WTC11 (cell line): ENCODE data around the gene C6orf120. TPM values are rescaled to one million over a fixed set of nuclear protein-coding genes. Genes with fewer than 3 reads are reported as not detected.

Experiments used
- ATAC-seq: fragments of 200-7000 bp; cut with Tn5 transposase; 2 replicates; pipeline ENCODE4 v1.10.0; 2021; ENCODE audit warnings: mild to moderate bottlenecking, moderate library complexity
- CTCF ChIA-PET: fragments of 300-600 bp; sonication (Branson Sonifier 250); formaldehyde crosslinking; loops from one replicate; lab custom pipeline; 2021; ENCODE audit warnings: antibody characterized with exemption; lab: Charles Lee
- POLR2A ChIA-PET: fragments of 350-600 bp; sonication (Branson Sonifier 250); formaldehyde crosslinking; loops from one replicate; lab custom pipeline; 2021; ENCODE audit warnings: antibody characterized with exemption; lab: Charles Lee
- DNase-seq: peaks from one replicate; pipeline ENCODE4 v3.0.0; 2021; ENCODE audit warnings: low spot score
- H3K27ac Mint-ChIP-seq: 2 replicates; pipeline ENCODE4 v1.8.0; 2021; ENCODE audit warnings: mixed read lengths
- H3K27me3 Mint-ChIP-seq: 2 replicates; pipeline ENCODE4 v1.8.0; 2021; ENCODE audit warnings: low read depth, mild to moderate bottlenecking, moderate library complexity, mixed read lengths
- H3K36me3 Mint-ChIP-seq: 2 replicates; pipeline ENCODE4 v1.8.0; 2021; ENCODE audit warnings: mixed read lengths
- H3K4me1 Mint-ChIP-seq: 2 replicates; pipeline ENCODE4 v1.8.0; 2022; ENCODE audit warnings: mixed read lengths
- H3K4me3 Mint-ChIP-seq: 2 replicates; pipeline ENCODE4 v1.8.0; 2021; ENCODE audit warnings: mild to moderate bottlenecking, moderate library complexity, mixed read lengths
- H3K9me3 Mint-ChIP-seq: 2 replicates; pipeline ENCODE4 v1.8.0; 2021; ENCODE audit warnings: mixed read lengths
- HMGA2 ChIP-seq: fragments of 250-450 bp; sonication (Bioruptor Pico); IDR thresholded peaks from 2 replicates; pipeline ENCODE4 v1.4.0; 2021; ENCODE audit warnings: mild to moderate bottlenecking, moderate library complexity
- NFATC4 ChIP-seq: fragments of 250-450 bp; sonication (Bioruptor Pico); IDR thresholded peaks from 2 replicates; pipeline ENCODE4 v1.9.0; 2021; ENCODE audit warnings: mild to moderate bottlenecking
- NFYB ChIP-seq: sonication (generic); formaldehyde crosslinking; conservative IDR thresholded peaks from 2 replicates; pipeline ENCODE4 v1.8.0; 2022; ENCODE audit warnings: low read depth, missing genetic modification reagents
- PRRX2 ChIP-seq: fragments of 250-450 bp; sonication (Bioruptor Pico); IDR thresholded peaks from 2 replicates; pipeline ENCODE4 v1.8.0; 2021; ENCODE audit warnings: mild to moderate bottlenecking
- SOX15 ChIP-seq: fragments of 250-450 bp; sonication (Bioruptor Pico); IDR thresholded peaks from 2 replicates; pipeline ENCODE4 v1.9.0; 2021; ENCODE audit warnings: mild to moderate bottlenecking
- TCF7 ChIP-seq: sonication (generic); formaldehyde crosslinking; IDR thresholded peaks from 2 replicates; pipeline ENCODE4 v1.8.0; 2022; ENCODE audit warnings: mild to moderate bottlenecking, low read depth, missing genetic modification reagents, moderate library complexity
- ZNF317 ChIP-seq: sonication (generic); formaldehyde crosslinking; IDR thresholded peaks from 2 replicates; pipeline ENCODE4 v1.8.1; 2023; ENCODE audit warnings: low read depth, mild to moderate bottlenecking, moderate library complexity, missing genetic modification reagents, borderline replicate concordance
- ZNF671 ChIP-seq: fragments of 250-450 bp; sonication (Bioruptor Pico); IDR thresholded peaks from 2 replicates; pipeline ENCODE4 v1.8.0; 2021; ENCODE audit warnings: mild to moderate bottlenecking
- total RNA-seq: library from RNA; stranded (reverse); gene quantifications from 3 replicates; pipeline ENCODE4 v1.2.3, GENCODE V29; 2021
- TF ChIP-seq, protein P1 (sequence below): sonication (generic); formaldehyde crosslinking; conservative IDR thresholded peaks from 2 replicates; pipeline ENCODE4 v1.8.1; 2023; ENCODE audit warnings: mild to moderate bottlenecking, low read depth, missing genetic modification reagents, moderate library complexity
- TF ChIP-seq, protein P2 (sequence below): sonication (generic); formaldehyde crosslinking; IDR thresholded peaks from 2 replicates; pipeline ENCODE4 v1.8.0; 2022; ENCODE audit warnings: mild to moderate bottlenecking, missing genetic modification reagents
- TF ChIP-seq, protein P3 (sequence below): sonication (generic); formaldehyde crosslinking; IDR thresholded peaks from 2 replicates; pipeline ENCODE4 v1.8.1; 2023; ENCODE audit warnings: mild to moderate bottlenecking, missing genetic modification reagents, borderline replicate concordance
- TF ChIP-seq, protein P4 (sequence below): fragments of 250-450 bp; sonication (Bioruptor Pico); IDR thresholded peaks from 2 replicates; pipeline ENCODE4 v1.9.0; 2021; ENCODE audit warnings: mild to moderate bottlenecking, borderline replicate concordance
- TF ChIP-seq, protein P5 (sequence below): sonication (generic); formaldehyde crosslinking; IDR thresholded peaks from 2 replicates; pipeline ENCODE4 v1.8.1; 2022; ENCODE audit warnings: low read depth, missing genetic modification reagents, borderline replicate concordance
- TF ChIP-seq, protein P6 (sequence below): sonication (generic); formaldehyde crosslinking; IDR thresholded peaks from 2 replicates; pipeline ENCODE4 v1.8.1; 2023; ENCODE audit warnings: mild to moderate bottlenecking, missing genetic modification reagents
- TF ChIP-seq, protein P7 (sequence below): sonication (generic); formaldehyde crosslinking; IDR thresholded peaks from 2 replicates; pipeline ENCODE4 v1.8.1; 2022; ENCODE audit warnings: low read depth, mild to moderate bottlenecking, moderate library complexity, missing genetic modification reagents, borderline replicate concordance
- TF ChIP-seq, protein P8 (sequence below): fragments of 200-600 bp; IDR thresholded peaks from 2 replicates; pipeline ENCODE4 v1.8.0; 2022; ENCODE audit warnings: antibody characterized with exemption
- TF ChIP-seq, protein P9 (sequence below): sonication (generic); formaldehyde crosslinking; IDR thresholded peaks from 2 replicates; pipeline ENCODE4 v1.8.1; 2023; ENCODE audit warnings: mild to moderate bottlenecking, missing genetic modification reagents, moderate library complexity

C6orf120 gene
- total RNA-seq, 1 experiment from 2014 or later, result 34.5 TPM

DNA sequence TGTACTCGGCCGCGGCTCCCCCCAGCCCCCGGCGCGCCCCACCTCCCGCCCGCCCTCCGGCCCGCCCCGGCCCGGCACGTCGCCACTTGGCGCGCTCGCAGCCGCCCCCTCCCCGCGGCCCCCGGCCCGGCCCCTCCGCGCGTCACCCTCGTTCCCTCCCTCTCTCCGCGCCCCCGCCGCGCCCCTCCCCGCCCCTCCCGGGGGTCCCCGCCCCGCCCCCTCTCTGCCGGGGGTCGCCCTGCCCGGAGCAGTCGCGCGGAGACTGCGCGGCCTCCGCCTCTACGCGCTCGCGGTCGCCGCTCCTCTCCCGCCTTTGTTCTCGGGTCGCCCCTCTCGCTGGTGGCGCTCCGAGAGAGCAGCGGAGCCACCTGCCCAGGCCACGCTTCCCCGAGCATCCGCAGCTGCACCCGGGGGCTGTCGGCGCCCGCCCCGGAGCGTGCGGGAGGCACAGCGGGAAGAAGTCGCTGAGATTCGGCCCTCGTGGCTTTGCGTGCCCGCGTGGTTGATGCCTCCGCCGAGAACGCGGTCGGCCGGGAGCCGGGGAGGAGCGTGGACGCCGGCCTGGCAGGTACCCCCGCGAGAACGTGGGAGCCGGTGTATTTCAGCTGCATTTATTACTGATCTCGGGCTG, 22.7 kb downstream of the C6orf120 start, which contains the start of gene PHF10:
Gene PHF10, minus strand, starts transcription at position 7 of the 631 bp plus-strand sequence. CDS start 569 bp downstream, outside the sequence.
- H3K4me1 Mint-ChIP-seq, result peaks cover 40% of the 10 kb centered on the region
- ATAC-seq, result peak; percentile 58
- DNase-seq, result peak; percentile 72
- ChIA-PET POLR2A (interaction anchor here (1.2 to 2.4 kb wide), 2 partner anchors 23 to 27 kb away, joined by 6 to 14 read pairs; partner anchors contain the start of genes C6orf120, DYNLT2, ERMARD and WDR27), CTCF (interaction anchor here (0.8 kb wide), 1 partner anchor 23 kb away, joined by 3 read pairs; the partner anchor contains the start of genes C6orf120 and WDR27)
- no peaks in the 10 kb centered on the region for H3K36me3 Mint-ChIP-seq
- H3K9me3 Mint-ChIP-seq, result no peaks in the 10 kb centered on the region
- peaks cover 8% of the 10 kb centered on the region for H3K27me3 Mint-ChIP-seq
- peak within 1 kb of the TSS; percentile 86 for H3K27ac Mint-ChIP-seq
- peak within 1 kb of the TSS; percentile 93 for H3K4me3 Mint-ChIP-seq
- TF ChIP-seq ZNF671 (no peak), TCF7 (CRISPR knock-in tag) (no peak), SOX15 (CRISPR knock-in tag) (no peak), ZNF317 (CRISPR knock-in tag) (no peak), NFATC4 (CRISPR knock-in tag) (no peak), PRRX2 (CRISPR knock-in tag) (no peak), NFYB (CRISPR knock-in tag) (no peak), HMGA2 (no peak)
- TF ChIP-seq, protein P1, sequence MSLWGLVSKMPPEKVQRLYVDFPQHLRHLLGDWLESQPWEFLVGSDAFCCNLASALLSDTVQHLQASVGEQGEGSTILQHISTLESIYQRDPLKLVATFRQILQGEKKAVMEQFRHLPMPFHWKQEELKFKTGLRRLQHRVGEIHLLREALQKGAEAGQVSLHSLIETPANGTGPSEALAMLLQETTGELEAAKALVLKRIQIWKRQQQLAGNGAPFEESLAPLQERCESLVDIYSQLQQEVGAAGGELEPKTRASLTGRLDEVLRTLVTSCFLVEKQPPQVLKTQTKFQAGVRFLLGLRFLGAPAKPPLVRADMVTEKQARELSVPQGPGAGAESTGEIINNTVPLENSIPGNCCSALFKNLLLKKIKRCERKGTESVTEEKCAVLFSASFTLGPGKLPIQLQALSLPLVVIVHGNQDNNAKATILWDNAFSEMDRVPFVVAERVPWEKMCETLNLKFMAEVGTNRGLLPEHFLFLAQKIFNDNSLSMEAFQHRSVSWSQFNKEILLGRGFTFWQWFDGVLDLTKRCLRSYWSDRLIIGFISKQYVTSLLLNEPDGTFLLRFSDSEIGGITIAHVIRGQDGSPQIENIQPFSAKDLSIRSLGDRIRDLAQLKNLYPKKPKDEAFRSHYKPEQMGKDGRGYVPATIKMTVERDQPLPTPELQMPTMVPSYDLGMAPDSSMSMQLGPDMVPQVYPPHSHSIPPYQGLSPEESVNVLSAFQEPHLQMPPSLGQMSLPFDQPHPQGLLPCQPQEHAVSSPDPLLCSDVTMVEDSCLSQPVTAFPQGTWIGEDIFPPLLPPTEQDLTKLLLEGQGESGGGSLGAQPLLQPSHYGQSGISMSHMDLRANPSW (CRISPR knock-in tag), result no peak
- TF ChIP-seq, protein P2, sequence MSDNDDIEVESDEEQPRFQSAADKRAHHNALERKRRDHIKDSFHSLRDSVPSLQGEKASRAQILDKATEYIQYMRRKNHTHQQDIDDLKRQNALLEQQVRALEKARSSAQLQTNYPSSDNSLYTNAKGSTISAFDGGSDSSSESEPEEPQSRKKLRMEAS (CRISPR knock-in tag), result peak; percentile 89
- TF ChIP-seq, protein P3, sequence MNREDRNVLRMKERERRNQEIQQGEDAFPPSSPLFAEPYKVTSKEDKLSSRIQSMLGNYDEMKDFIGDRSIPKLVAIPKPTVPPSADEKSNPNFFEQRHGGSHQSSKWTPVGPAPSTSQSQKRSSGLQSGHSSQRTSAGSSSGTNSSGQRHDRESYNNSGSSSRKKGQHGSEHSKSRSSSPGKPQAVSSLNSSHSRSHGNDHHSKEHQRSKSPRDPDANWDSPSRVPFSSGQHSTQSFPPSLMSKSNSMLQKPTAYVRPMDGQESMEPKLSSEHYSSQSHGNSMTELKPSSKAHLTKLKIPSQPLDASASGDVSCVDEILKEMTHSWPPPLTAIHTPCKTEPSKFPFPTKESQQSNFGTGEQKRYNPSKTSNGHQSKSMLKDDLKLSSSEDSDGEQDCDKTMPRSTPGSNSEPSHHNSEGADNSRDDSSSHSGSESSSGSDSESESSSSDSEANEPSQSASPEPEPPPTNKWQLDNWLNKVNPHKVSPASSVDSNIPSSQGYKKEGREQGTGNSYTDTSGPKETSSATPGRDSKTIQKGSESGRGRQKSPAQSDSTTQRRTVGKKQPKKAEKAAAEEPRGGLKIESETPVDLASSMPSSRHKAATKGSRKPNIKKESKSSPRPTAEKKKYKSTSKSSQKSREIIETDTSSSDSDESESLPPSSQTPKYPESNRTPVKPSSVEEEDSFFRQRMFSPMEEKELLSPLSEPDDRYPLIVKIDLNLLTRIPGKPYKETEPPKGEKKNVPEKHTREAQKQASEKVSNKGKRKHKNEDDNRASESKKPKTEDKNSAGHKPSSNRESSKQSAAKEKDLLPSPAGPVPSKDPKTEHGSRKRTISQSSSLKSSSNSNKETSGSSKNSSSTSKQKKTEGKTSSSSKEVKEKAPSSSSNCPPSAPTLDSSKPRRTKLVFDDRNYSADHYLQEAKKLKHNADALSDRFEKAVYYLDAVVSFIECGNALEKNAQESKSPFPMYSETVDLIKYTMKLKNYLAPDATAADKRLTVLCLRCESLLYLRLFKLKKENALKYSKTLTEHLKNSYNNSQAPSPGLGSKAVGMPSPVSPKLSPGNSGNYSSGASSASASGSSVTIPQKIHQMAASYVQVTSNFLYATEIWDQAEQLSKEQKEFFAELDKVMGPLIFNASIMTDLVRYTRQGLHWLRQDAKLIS, result no peak
- TF ChIP-seq, protein P4, sequence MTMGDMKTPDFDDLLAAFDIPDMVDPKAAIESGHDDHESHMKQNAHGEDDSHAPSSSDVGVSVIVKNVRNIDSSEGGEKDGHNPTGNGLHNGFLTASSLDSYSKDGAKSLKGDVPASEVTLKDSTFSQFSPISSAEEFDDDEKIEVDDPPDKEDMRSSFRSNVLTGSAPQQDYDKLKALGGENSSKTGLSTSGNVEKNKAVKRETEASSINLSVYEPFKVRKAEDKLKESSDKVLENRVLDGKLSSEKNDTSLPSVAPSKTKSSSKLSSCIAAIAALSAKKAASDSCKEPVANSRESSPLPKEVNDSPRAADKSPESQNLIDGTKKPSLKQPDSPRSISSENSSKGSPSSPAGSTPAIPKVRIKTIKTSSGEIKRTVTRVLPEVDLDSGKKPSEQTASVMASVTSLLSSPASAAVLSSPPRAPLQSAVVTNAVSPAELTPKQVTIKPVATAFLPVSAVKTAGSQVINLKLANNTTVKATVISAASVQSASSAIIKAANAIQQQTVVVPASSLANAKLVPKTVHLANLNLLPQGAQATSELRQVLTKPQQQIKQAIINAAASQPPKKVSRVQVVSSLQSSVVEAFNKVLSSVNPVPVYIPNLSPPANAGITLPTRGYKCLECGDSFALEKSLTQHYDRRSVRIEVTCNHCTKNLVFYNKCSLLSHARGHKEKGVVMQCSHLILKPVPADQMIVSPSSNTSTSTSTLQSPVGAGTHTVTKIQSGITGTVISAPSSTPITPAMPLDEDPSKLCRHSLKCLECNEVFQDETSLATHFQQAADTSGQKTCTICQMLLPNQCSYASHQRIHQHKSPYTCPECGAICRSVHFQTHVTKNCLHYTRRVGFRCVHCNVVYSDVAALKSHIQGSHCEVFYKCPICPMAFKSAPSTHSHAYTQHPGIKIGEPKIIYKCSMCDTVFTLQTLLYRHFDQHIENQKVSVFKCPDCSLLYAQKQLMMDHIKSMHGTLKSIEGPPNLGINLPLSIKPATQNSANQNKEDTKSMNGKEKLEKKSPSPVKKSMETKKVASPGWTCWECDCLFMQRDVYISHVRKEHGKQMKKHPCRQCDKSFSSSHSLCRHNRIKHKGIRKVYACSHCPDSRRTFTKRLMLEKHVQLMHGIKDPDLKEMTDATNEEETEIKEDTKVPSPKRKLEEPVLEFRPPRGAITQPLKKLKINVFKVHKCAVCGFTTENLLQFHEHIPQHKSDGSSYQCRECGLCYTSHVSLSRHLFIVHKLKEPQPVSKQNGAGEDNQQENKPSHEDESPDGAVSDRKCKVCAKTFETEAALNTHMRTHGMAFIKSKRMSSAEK, result no peak
- TF ChIP-seq, protein P5, sequence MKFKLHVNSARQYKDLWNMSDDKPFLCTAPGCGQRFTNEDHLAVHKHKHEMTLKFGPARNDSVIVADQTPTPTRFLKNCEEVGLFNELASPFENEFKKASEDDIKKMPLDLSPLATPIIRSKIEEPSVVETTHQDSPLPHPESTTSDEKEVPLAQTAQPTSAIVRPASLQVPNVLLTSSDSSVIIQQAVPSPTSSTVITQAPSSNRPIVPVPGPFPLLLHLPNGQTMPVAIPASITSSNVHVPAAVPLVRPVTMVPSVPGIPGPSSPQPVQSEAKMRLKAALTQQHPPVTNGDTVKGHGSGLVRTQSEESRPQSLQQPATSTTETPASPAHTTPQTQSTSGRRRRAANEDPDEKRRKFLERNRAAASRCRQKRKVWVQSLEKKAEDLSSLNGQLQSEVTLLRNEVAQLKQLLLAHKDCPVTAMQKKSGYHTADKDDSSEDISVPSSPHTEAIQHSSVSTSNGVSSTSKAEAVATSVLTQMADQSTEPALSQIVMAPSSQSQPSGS, result no peak
- TF ChIP-seq, protein P6, sequence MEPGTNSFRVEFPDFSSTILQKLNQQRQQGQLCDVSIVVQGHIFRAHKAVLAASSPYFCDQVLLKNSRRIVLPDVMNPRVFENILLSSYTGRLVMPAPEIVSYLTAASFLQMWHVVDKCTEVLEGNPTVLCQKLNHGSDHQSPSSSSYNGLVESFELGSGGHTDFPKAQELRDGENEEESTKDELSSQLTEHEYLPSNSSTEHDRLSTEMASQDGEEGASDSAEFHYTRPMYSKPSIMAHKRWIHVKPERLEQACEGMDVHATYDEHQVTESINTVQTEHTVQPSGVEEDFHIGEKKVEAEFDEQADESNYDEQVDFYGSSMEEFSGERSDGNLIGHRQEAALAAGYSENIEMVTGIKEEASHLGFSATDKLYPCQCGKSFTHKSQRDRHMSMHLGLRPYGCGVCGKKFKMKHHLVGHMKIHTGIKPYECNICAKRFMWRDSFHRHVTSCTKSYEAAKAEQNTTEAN (CRISPR knock-in tag), result peak; percentile 67
- TF ChIP-seq, protein P7, sequence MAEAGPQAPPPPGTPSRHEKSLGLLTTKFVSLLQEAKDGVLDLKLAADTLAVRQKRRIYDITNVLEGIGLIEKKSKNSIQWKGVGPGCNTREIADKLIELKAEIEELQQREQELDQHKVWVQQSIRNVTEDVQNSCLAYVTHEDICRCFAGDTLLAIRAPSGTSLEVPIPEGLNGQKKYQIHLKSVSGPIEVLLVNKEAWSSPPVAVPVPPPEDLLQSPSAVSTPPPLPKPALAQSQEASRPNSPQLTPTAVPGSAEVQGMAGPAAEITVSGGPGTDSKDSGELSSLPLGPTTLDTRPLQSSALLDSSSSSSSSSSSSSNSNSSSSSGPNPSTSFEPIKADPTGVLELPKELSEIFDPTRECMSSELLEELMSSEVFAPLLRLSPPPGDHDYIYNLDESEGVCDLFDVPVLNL (CRISPR knock-in tag), result no peak
- TF ChIP-seq, protein P8, sequence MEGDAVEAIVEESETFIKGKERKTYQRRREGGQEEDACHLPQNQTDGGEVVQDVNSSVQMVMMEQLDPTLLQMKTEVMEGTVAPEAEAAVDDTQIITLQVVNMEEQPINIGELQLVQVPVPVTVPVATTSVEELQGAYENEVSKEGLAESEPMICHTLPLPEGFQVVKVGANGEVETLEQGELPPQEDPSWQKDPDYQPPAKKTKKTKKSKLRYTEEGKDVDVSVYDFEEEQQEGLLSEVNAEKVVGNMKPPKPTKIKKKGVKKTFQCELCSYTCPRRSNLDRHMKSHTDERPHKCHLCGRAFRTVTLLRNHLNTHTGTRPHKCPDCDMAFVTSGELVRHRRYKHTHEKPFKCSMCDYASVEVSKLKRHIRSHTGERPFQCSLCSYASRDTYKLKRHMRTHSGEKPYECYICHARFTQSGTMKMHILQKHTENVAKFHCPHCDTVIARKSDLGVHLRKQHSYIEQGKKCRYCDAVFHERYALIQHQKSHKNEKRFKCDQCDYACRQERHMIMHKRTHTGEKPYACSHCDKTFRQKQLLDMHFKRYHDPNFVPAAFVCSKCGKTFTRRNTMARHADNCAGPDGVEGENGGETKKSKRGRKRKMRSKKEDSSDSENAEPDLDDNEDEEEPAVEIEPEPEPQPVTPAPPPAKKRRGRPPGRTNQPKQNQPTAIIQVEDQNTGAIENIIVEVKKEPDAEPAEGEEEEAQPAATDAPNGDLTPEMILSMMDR, result no peak
- TF ChIP-seq, protein P9, sequence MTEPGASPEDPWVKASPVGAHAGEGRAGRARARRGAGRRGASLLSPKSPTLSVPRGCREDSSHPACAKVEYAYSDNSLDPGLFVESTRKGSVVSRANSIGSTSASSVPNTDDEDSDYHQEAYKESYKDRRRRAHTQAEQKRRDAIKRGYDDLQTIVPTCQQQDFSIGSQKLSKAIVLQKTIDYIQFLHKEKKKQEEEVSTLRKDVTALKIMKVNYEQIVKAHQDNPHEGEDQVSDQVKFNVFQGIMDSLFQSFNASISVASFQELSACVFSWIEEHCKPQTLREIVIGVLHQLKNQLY, result no peak
